CD4-positive, alpha-beta T cell treated with Interleukin-12 subunit alpha and Interleukin-12 subunit beta, for 1 hour (primary cell): ENCODE results near the gene NAGK.

ENCODE experiments used
- DNase-seq: peaks from one replicate; pipeline ENCODE4 v3.0.0-alpha.2; 2020

Gene NAGK

DNA sequence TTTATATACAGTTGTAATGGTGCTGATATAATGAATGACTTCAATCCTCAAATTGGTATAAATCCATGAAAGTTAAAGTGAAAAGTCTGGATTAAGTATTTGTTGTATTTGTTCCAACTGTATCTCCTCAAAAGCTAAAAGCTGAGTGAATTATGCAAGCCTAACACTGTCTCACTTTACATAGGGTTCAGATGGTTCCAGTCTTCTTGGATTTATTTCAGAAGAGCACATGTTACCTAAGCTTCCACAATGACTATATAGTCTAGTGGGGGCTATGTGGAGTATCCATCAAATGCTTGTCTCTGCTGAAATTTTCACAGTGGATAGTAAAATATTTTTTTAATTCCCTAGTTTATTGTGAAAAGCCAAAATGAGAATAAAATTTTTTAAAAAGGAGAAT is 48.6 kb downstream of the NAGK start:
- no peak for DNase-seq

DNA sequence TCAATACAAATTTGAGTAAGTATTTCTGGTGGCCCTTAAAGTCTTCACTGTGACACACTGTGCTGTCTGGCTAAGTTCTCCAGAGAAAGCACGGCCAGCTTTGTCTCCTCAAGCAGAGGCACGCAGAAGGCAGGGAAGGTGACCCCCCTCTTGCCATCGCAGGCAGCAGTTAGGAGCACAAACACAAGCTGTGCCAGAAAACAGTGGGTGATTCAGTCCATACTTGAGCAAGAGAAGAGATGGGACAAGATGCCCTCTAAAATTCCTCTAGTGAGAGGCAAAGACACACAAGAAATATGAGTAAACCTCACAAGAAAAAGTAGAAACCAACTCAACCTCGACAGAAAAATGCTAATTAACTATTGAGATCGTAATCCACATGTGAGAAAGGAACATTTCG is 51.7 kb downstream of the NAGK start:
- no peak for DNase-seq

DNA sequence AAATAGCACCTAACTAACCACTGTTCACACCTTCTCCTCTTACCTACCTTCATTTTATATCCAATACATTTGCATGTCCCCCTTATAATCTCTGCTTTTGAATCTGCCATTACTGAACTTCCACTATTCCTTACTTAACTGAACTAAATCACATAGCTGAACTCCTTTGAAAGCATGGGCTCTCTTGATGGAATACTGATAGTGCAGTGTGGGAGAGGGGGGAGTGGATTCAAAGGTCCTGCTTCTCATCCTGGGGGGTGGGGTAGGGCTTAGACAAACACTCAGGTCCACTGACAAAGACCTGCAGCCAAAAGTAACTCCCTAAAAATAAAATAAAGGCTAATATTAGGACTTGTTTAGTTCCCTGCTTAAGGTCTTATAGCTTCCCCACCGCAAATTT is 53.0 kb downstream of the NAGK start:
- no peak for DNase-seq

GRCh38 chr2:71122387-71123298 is 54.2 kb downstream of the NAGK start:
- no peak for DNase-seq

DNA sequence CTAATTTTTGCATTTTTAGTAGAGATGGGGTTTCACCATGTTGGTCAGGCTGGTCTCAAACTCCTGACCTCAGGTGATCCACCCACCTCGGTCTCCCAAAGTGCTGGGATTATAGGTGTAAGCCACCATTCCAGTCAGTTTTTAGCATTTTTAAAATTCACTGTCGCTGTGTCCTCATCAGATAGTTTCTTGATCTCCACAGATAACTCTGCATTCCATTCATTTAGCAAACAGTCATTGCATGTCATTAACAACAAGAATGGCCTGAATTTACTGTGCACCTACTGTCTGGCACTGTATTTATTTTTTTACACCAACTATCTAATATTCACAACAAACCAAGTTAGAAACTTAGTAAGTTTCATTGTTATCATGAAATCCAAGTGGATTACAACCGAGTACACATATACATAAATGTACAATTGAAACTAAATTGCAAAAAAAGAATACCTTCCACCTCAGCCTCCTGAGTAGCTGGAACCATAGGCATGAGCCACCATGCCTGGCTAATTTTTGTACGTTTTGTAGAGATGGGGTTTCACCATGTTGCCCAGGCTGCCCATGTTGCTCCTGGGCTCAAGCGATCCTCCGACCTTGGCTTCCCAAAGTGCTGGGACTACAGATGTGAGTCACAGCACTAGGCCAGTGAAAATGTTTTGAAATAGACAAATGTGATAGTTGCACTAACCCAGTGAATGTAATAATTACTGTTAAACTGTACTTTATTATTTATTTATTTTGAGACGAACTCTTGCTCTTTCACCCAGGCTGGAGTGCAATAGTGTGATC is 57.3 kb downstream of the NAGK start:
- no peak for DNase-seq

GRCh38 chr2:71126957-71127356 is 58.5 kb downstream of the NAGK start:
- DNase-seq = no peak
